Measurements from ENCODE around the gene CIB2. TPM values are rescaled to one million over a fixed set of nuclear protein-coding genes. Genes with fewer than 3 reads are reported as not detected.

The CIB2 gene
- total RNA-seq, 4 donors from 2014 or later, result 11.4 to 18.3 (median 15.9) TPM

DNA sequence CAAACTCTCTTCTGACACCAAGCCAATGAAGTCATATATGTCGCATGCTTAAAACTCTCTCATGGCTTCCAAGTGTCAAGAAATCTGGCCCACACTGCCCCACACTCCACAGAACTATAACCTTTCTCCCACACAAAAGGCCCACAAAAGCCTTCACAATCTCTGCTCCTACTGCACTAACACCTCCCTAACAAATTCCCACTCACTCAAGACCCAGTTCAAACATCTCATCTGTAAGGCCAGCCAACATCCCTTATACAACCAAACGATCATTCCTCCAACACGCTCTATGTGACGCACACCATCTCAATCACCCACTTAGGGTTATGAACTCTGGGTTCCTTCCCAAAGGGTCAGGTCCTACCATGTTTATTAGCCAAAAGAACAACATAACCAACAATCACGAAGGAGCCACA is 67.3 kb downstream of the CIB2 start:
- Histone ChIP-seq H3K9me3 (no peaks in the 10 kb centered on the region), H3K27me3 (no peaks in the 10 kb centered on the region), H3K36me3 (no peaks in the 10 kb centered on the region), H3K4me3 (no peak overlapping the region), H3K27ac (replicated peaks in 1 of 4) (peak overlapping the region; percentile 64 to 85 (median 80)), H3K4me1 (peaks cover 79 to 100% (median 97%) of the 10 kb centered on the region in 4 donors)
- intact Hi-C loops (cut with DNase I), result no loop called here
- 60% methylated on average over 5 of the region's 5 CpGs for WGBS
- no peak for DNase-seq (ENCODE audit: extremely low spot score)
- TF ChIP-seq, protein P1, sequence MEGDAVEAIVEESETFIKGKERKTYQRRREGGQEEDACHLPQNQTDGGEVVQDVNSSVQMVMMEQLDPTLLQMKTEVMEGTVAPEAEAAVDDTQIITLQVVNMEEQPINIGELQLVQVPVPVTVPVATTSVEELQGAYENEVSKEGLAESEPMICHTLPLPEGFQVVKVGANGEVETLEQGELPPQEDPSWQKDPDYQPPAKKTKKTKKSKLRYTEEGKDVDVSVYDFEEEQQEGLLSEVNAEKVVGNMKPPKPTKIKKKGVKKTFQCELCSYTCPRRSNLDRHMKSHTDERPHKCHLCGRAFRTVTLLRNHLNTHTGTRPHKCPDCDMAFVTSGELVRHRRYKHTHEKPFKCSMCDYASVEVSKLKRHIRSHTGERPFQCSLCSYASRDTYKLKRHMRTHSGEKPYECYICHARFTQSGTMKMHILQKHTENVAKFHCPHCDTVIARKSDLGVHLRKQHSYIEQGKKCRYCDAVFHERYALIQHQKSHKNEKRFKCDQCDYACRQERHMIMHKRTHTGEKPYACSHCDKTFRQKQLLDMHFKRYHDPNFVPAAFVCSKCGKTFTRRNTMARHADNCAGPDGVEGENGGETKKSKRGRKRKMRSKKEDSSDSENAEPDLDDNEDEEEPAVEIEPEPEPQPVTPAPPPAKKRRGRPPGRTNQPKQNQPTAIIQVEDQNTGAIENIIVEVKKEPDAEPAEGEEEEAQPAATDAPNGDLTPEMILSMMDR (IDR thresholded peaks at IDR 0.05), result no peak
- no peak for TF ChIP-seq POLR2AphosphoS5 (IDR thresholded peaks at IDR 0.05)
- TF ChIP-seq EP300 (IDR thresholded peaks at IDR 0.05), result no peak
- no peak for TF ChIP-seq POLR2A (IDR thresholded peaks at IDR 0.05; ENCODE audit: low read depth)

DNA sequence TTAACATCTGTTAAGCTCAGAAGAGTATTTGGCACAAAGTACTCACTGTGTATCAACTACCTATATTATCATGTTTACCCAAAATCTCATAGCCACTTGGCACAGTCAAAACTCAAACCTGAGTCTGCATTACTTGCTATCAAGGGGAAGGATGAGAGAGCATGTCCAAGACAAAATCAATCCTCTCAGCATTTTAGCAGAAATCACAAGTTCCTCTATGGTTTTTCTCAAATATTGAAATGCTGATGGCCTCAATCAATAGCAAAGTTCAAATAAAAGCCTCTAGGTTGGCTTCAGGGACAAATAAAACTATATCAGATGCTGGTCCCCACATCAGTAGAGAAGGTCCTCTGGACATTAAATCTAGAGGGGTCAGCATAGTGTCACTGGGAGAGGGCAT is 68.0 kb downstream of the CIB2 start:
- Histone ChIP-seq H3K27me3 (no peaks in the 10 kb centered on the region), H3K9me3 (no peaks in the 10 kb centered on the region), H3K27ac (replicated peaks in 1 of 4) (peak overlapping the region; percentile 64 to 85 (median 80)), H3K4me1 (peaks cover 79 to 100% (median 97%) of the 10 kb centered on the region in 4 donors), H3K4me3 (no peak overlapping the region), H3K36me3 (no peaks in the 10 kb centered on the region)
- intact Hi-C loops (cut with DNase I), result no loop called here
- TF ChIP-seq POLR2AphosphoS5 (IDR thresholded peaks at IDR 0.05), result no peak
- no peak for DNase-seq (ENCODE audit: extremely low spot score)

DNA sequence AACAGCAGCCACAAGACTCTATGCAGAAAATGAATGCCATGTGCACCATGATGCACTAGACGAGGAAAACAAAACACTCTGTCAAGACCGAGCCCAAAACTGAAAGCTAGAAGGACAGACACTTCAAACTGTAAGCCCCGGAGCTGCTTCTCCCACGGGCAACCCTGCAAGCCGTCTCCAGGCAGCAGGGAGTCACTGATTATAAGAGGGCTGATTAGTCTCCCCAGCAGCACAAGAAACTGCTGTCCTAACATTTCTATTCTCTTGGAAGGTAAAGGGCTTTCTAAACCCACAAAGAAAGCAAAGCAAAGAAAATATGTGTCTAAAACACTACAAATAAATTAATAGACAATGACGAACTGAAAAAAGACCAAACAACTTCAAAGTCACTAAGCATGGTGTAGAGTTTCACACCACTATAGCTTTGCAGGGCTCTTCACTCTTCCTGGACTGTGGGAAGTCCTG is 69.2 kb downstream of the CIB2 start:
- peak overlapping the region; percentile 48 to 52 (median 50) for H3K27ac ChIP-seq (replicated peaks in 1 of 4)
- peaks cover 78 to 100% (median 96%) of the 10 kb centered on the region in 4 donors for H3K4me1 ChIP-seq
- H3K27me3 ChIP-seq, result no peaks in the 10 kb centered on the region
- no peak for DNase-seq (ENCODE audit: extremely low spot score)
- H3K36me3 ChIP-seq, result no peaks in the 10 kb centered on the region
- peak overlapping the region; percentile 2 to 15 (median 12) for H3K4me3 ChIP-seq
- TF ChIP-seq POLR2AphosphoS5 (IDR thresholded peaks at IDR 0.05), result no peak
- TF ChIP-seq, protein P1 (IDR thresholded peaks at IDR 0.05), result no peak
- no peak for TF ChIP-seq EP300 (IDR thresholded peaks at IDR 0.05)
- no peak for TF ChIP-seq POLR2A (IDR thresholded peaks at IDR 0.05; ENCODE audit: low read depth)
- intact Hi-C loops (cut with DNase I), result no loop called here
- WGBS, result 12% methylated on average over 6 of the region's 6 CpGs
- H3K9me3 ChIP-seq, result no peaks in the 10 kb centered on the region

DNA sequence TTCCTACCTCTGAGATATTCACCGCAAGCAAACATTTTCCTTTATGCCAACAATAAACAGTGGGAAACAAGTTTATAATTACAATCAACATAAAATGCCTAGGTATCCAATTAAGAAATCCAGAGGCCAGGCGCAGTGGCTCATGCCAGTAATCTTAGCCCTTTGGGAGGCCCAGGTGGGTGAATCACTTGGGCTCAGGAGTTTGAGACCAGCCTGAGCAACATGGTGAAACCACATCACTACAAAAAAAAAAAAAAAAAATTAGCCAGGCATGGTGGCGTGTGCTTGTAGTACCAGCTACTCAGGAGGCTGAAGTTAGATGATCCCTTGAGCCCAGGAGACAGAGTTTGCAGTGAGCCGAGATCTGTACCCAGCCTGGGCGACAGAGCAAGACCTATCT is 71.0 kb downstream of the CIB2 start:
- WGBS, result 95% methylated on average over 5 of the region's 5 CpGs
- intact Hi-C loops (cut with DNase I), result no loop called here
- H3K27me3 ChIP-seq, result no peaks in the 10 kb centered on the region
- DNase-seq (ENCODE audit: extremely low spot score), result no peak
- no peak overlapping the region for H3K4me3 ChIP-seq
- H3K36me3 ChIP-seq, result no peaks in the 10 kb centered on the region
- H3K4me1 ChIP-seq, result peaks cover 78 to 100% (median 96%) of the 10 kb centered on the region in 4 donors
- TF ChIP-seq POLR2AphosphoS5 (IDR thresholded peaks at IDR 0.05) (no peak), POLR2A (IDR thresholded peaks at IDR 0.05; ENCODE audit: low read depth) (no peak), EP300 (IDR thresholded peaks at IDR 0.05) (no peak)
- TF ChIP-seq, protein P1 (IDR thresholded peaks at IDR 0.05), result no peak
- no peaks in the 10 kb centered on the region for H3K9me3 ChIP-seq
- peak overlapping the region in 1 of 4 donors; percentile 15 for H3K27ac ChIP-seq (replicated peaks in 1 of 4)

DNA sequence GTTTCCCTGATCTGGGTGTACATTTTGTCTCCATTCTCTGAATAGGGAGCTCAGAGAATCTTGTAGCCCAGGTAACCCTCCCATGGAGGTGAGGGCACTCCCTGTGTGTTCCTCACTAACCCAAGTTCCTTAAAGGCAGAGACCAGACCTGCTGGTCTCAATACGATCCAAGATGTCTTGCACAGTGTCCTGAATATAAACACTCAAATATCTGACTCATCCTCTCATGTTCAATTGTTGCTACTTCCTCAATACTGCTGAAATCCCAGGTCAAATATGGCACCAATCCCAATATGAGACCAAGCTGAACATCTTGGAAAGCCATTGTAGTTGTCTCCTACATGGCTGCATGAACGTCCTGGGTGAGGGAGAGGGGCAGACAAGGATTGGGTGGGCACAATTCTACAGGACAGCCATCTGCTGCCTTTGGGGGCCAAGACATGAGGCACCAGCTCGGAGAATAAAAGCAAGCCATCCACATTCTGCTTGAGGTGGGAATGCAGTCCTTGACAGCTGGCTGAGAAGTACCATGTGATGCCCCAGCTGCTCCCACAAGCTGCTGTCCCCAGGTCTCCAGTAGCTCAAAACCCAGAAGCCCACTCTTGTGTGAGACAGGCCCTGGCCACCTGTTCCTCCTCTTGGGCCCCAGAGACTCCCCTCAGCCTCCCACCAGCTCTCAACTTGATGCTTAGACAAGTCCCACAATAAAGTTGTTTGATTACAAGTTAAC is 72.0 kb downstream of the CIB2 start:
- Histone ChIP-seq H3K4me1 (peaks cover 69 to 100% (median 96%) of the 10 kb centered on the region in 4 donors), H3K4me3 (no peak overlapping the region), H3K27ac (replicated peaks in 1 of 4) (peak overlapping the region; percentile 3 to 40 (median 24)), H3K36me3 (no peaks in the 10 kb centered on the region), H3K9me3 (no peaks in the 10 kb centered on the region), H3K27me3 (no peaks in the 10 kb centered on the region)
- 63% methylated on average over 3 of the region's 3 CpGs for WGBS
- no peak for DNase-seq (ENCODE audit: extremely low spot score)
- intact Hi-C loops (cut with DNase I), result no loop called here
- TF ChIP-seq POLR2AphosphoS5 (IDR thresholded peaks at IDR 0.05), result no peak
- TF ChIP-seq POLR2A (IDR thresholded peaks at IDR 0.05; ENCODE audit: low read depth), result no peak
- TF ChIP-seq, protein P1 (IDR thresholded peaks at IDR 0.05), result no peak
- no peak for TF ChIP-seq EP300 (IDR thresholded peaks at IDR 0.05)

All from esophagus muscularis mucosa (tissue), 4 donors.